OCI-LY3 (cell line): ENCODE data around the gene KLHDC3.

Experiments used
- EZH2phosphoT487 ChIP-seq: fragments of 200-600 bp; shearing (Covaris generic); IDR thresholded peaks from 2 replicates; pipeline ENCODE4 v1.6.1; 2018; ENCODE audit warnings: antibody characterized with exemption, mixed run types, low read depth
- TF ChIP-seq, protein P1 (sequence below): fragments of 200-600, 300-600 bp; sonication (generic); IDR thresholded peaks from 2 replicates; pipeline ENCODE4 v1.5.1; 2014; ENCODE audit warnings: antibody characterized with exemption, low read length, low read depth

DNA sequence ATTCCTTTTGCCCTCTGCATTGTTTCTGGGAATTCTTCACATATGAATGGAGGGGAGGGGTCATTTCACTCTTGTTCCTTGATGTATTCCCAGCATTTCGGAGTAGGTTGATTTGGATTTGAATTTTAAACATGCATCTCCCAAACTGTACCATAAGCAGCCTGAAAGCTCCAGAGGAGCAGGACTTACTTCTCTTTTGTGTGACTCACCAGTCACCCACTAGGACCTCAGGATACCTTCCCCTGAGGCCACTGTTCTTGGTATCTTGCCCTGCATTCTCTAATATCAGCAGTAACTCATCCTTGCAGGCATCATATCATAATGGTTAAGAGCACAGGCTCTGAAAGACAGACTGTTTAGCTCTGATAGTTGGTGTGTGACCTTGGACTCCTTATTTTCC lies 44.5 kb downstream of the KLHDC3 start:
- no peak for TF ChIP-seq EZH2phosphoT487
- TF ChIP-seq, protein P1, sequence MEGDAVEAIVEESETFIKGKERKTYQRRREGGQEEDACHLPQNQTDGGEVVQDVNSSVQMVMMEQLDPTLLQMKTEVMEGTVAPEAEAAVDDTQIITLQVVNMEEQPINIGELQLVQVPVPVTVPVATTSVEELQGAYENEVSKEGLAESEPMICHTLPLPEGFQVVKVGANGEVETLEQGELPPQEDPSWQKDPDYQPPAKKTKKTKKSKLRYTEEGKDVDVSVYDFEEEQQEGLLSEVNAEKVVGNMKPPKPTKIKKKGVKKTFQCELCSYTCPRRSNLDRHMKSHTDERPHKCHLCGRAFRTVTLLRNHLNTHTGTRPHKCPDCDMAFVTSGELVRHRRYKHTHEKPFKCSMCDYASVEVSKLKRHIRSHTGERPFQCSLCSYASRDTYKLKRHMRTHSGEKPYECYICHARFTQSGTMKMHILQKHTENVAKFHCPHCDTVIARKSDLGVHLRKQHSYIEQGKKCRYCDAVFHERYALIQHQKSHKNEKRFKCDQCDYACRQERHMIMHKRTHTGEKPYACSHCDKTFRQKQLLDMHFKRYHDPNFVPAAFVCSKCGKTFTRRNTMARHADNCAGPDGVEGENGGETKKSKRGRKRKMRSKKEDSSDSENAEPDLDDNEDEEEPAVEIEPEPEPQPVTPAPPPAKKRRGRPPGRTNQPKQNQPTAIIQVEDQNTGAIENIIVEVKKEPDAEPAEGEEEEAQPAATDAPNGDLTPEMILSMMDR: no peak
